Subcutaneous abdominal adipose tissue (tissue), 5 donors: Measurements from ENCODE around the gene ALPK3.

ENCODE experiments used
- H3K27ac ChIP-seq: one replicate; pipeline ENCODE4 v1.7.0; 2013; ENCODE audit warnings: low read depth, mild to moderate bottlenecking, inconsistent platforms, low read length, moderate library complexity
- H3K27me3 ChIP-seq, 5 donors: one replicate each; pipeline ENCODE4 v1.7.0; 2013; ENCODE audit warnings: low read length in 5 of 5, inconsistent platforms in 1 of 5; ENCODE audit not compliant: control insufficient read depth in 5 of 5, insufficient read depth in 4 of 5
- H3K36me3 ChIP-seq, 5 donors: one replicate each; pipeline ENCODE4 v1.7.0; 2013; ENCODE audit warnings: low read length in 5 of 5; ENCODE audit not compliant: control insufficient read depth in 5 of 5, insufficient read depth in 5 of 5
- H3K4me1 ChIP-seq, 5 donors: one replicate each; pipeline ENCODE4 v1.7.0; 2013; ENCODE audit warnings: low read length in 5 of 5, mild to moderate bottlenecking in 3 of 5, moderate library complexity in 1 of 5; ENCODE audit not compliant: control insufficient read depth in 5 of 5, insufficient read depth in 5 of 5
- H3K4me3 ChIP-seq, 5 donors: one replicate each; pipeline ENCODE4 v1.7.0; 2013; ENCODE audit warnings: low read length in 5 of 5, low read depth in 1 of 5
- H3K9ac ChIP-seq, 5 donors: one replicate each; pipeline ENCODE4 v1.7.0; 2013; ENCODE audit warnings: low read length in 5 of 5, mild to moderate bottlenecking in 4 of 5, moderate library complexity in 3 of 5
- H3K9me3 ChIP-seq, 5 donors: one replicate each; pipeline ENCODE4 v1.7.0; 2013; ENCODE audit warnings: low read length in 5 of 5; ENCODE audit not compliant: control insufficient read depth in 5 of 5
- donor health status: healthy.
- donor health status: healthy.
- donor health status: healthy.
- donor health status: healthy.
- donor health status: healthy.

The ALPK3 gene

GRCh38 chr15:84886984-84887299 lies 69.8 kb downstream of the ALPK3 start:
- Histone ChIP-seq H3K27me3 (no peaks in the 10 kb centered on the region), H3K9ac (no peak overlapping the region), H3K27ac (no peak overlapping the region), H3K4me3 (no peak overlapping the region), H3K4me1 (no peaks in the 10 kb centered on the region), H3K36me3 (no peaks in the 10 kb centered on the region), H3K9me3 (no peaks in the 10 kb centered on the region)

DNA sequence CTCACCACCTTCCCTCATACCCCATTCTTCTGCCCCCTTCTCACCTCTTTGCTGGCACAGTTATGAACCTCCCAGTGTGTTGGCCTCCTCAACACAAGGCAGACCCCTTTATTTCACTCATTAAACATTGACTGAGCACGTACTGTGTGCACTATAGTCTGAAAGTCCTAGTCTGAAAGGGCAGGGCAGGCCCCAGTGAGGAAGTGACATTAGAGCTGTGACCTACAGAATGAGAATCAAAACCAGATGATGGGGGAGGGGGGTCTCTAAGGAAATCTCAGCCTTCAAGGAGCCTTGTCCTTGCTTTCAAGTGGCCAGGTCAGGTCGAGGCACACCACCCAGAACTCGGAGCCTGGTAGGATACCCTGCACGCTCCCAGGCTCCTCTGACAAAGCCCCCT lies 70.8 kb downstream of the ALPK3 start:
- Histone ChIP-seq H3K4me1 (no peaks in the 10 kb centered on the region), H3K27ac (no peak overlapping the region), H3K36me3 (no peaks in the 10 kb centered on the region), H3K9ac (no peak overlapping the region), H3K27me3 (no peaks in the 10 kb centered on the region), H3K4me3 (no peak overlapping the region), H3K9me3 (no peaks in the 10 kb centered on the region)

DNA sequence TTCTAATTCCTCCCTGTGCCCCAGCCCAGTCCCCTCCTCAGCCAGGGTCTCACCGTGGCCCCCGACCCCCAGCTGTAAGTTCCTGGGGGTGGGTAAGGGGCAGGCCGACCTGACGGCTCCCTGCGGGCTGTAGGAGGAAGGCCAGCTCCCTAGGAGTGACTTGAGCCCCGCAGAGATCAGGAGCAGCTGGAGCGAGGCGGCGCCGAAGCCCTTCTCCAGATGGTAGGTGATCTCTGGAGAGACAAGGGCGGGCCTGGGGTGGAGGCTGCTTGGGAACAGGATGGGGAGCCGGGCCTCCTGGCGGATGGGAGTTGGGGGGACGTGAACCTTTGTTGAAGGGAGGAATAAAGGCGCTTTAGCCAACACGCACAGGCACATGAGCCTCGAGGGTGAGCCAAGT lies 71.5 kb downstream of the ALPK3 start:
- H3K9ac ChIP-seq, result no peak overlapping the region
- H3K27me3 ChIP-seq, result no peaks in the 10 kb centered on the region
- H3K4me3 ChIP-seq, result no peak overlapping the region
- no peak overlapping the region for H3K27ac ChIP-seq
- no peaks in the 10 kb centered on the region for H3K36me3 ChIP-seq
- no peaks in the 10 kb centered on the region for H3K9me3 ChIP-seq
- no peaks in the 10 kb centered on the region for H3K4me1 ChIP-seq

GRCh38 chr15:84889313-84889990 lies 72.3 kb downstream of the ALPK3 start:
- Histone ChIP-seq H3K9ac (no peak overlapping the region), H3K9me3 (no peaks in the 10 kb centered on the region), H3K4me3 (no peak overlapping the region), H3K4me1 (no peaks in the 10 kb centered on the region), H3K27me3 (no peaks in the 10 kb centered on the region), H3K36me3 (no peaks in the 10 kb centered on the region), H3K27ac (no peak overlapping the region)

DNA sequence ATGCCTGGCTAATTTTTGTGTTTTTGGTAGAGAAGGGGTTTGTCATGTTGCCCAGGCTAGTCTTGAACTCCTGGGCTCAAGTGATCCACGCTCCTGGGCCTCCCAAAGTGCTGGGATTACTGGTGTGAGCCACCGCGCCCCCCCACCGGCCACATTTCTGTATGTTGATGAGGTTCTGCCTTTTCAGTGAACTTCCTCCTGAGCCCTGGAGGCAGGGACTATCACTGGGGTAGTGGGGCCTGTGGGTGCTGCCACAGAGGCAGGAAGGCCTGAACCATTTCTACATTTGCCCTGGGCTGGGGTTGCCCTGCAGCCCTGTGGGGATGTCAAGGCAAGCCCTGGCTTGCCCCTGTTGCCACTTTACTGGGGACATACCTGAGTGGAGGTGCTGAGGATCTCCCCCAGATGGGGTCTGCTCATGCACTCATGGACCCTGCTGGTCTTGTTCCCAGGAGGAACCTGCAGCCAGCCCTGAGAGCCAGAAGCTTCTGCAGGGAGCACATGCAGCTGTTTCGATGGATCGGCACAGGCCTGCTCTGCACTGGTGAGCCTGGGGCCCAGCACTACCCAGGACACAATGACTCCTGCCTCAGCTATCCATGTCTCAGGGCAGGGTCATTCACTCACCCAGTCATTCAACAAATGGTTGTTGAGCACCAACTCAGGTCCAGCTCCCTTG lies 73.0 kb downstream of the ALPK3 start:
- Histone ChIP-seq H3K27me3 (no peaks in the 10 kb centered on the region), H3K9ac (no peak overlapping the region), H3K27ac (no peak overlapping the region), H3K4me1 (no peaks in the 10 kb centered on the region), H3K4me3 (no peak overlapping the region), H3K36me3 (no peaks in the 10 kb centered on the region), H3K9me3 (no peaks in the 10 kb centered on the region)

DNA sequence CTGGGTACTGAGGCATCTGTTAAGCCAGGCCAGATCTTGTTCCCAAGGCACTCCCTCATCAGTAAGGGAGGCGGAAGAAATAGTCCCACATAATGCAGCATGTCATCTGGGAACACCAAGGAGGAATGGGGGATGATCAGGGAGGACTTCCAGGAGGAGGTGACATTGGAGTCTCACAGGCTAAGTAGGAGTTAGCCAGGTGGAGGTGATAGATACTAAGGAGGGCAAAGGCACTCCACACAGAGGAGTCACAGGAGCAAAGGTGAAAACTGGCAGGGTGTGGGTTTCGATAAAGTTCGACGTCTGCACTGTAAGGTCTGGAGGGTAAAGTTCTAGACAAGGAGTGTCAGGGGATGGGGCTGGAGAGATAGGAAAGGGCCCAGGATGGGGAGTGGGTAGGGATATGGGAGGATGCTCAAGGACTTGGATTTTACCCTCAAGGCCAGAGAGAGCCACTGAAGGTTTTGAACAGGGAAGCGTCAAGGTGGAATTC lies 73.6 kb downstream of the ALPK3 start:
- no peak overlapping the region for H3K4me3 ChIP-seq

GRCh38 chr15:84891339-84891738 lies 74.2 kb downstream of the ALPK3 start:
- Histone ChIP-seq H3K9ac (no peak overlapping the region), H3K36me3 (no peaks in the 10 kb centered on the region), H3K4me1 (no peaks in the 10 kb centered on the region), H3K9me3 (no peaks in the 10 kb centered on the region), H3K27ac (no peak overlapping the region), H3K4me3 (no peak overlapping the region), H3K27me3 (no peaks in the 10 kb centered on the region)

More for the DNA sequence above, 73.6 kb downstream of the ALPK3 start:
- no peaks in the 10 kb centered on the region for H3K9me3 ChIP-seq
- H3K4me1 ChIP-seq, result no peaks in the 10 kb centered on the region
- no peaks in the 10 kb centered on the region for H3K27me3 ChIP-seq
- no peaks in the 10 kb centered on the region for H3K36me3 ChIP-seq
- H3K27ac ChIP-seq, result no peak overlapping the region
- H3K9ac ChIP-seq, result no peak overlapping the region

- H3K4me3 ChIP-seq, result no peak overlapping the region
- no peak overlapping the region for H3K9ac ChIP-seq
- no peak overlapping the region for H3K27ac ChIP-seq
- no peaks in the 10 kb centered on the region for H3K36me3 ChIP-seq
- H3K4me1 ChIP-seq, result no peaks in the 10 kb centered on the region
- H3K27me3 ChIP-seq, result no peaks in the 10 kb centered on the region
- H3K9me3 ChIP-seq, result no peaks in the 10 kb centered on the region
Measured at GRCh38 chr15:84892786-84893307, 75.7 kb downstream of the ALPK3 start.

- Histone ChIP-seq H3K9me3 (no peaks in the 10 kb centered on the region), H3K4me3 (no peak overlapping the region), H3K27ac (no peak overlapping the region), H3K4me1 (no peaks in the 10 kb centered on the region), H3K36me3 (no peaks in the 10 kb centered on the region), H3K27me3 (no peaks in the 10 kb centered on the region), H3K9ac (no peak overlapping the region)
Measured at GRCh38 chr15:84893607-84894006, 76.5 kb downstream of the ALPK3 start.

DNA sequence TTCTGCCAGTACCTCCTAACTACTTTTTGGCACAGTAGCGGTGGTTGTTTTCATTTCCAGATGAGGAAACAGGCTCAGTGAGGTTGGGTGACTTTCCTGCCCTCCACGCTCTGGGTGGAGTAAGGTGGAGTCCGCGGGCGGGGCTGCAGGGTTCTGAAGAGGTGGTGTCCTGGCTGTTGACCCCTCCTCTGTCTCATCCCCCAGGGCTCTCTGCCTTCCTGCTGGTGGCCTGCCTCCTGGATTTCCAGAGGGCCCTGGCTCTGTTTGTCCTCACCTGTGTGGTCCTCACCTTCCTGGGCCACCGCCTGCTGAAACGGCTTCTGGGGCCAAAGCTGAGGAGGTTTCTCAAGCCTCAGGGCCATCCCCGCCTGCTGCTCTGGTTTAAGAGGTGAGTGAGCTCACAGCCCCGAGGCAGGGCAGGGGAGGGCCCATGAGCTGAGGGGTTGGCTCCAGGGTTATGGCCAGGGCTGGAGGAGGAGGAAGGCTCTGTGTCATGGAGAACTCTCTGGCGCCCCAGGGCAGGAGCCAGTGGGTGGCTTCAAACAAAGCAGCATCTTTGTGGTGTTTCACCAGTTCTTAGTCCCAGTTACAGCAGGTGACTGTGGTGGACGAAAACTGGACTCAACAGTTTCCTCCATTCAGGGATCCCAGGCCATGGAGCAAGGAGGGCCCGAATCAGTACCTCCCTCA lies 77.7 kb downstream of the ALPK3 start:
- Histone ChIP-seq H3K27me3 (no peaks in the 10 kb centered on the region), H3K27ac (no peak overlapping the region), H3K4me3 (no peak overlapping the region), H3K4me1 (no peaks in the 10 kb centered on the region), H3K9me3 (no peaks in the 10 kb centered on the region), H3K36me3 (no peaks in the 10 kb centered on the region), H3K9ac (no peak overlapping the region)
